ENCODE measurements around the gene TRIM16. TPM values are rescaled to one million over a fixed set of nuclear protein-coding genes. Genes with fewer than 3 reads are reported as not detected.
"Not testable (repeated sequence)": the region's sequence is repeated elsewhere in the genome, so short reads cannot be mapped to it uniquely, and the experiment has no call there.

TRIM16 gene
- total and polyA plus RNA-seq, 9 of the 15 experiments (the other 6 are each of a cell fraction or from before 2014, with no cell fraction given) = 3.5 to 9.2 (median 8.2) TPM

GRCh38 chr17:15716601-15717563 lies 32.8 kb upstream of the TRIM16 start:
- BruUV-seq (replicated peaks); H3K36me3 ChIP-seq (ENCODE audit: control insufficient read depth, insufficient read depth, low read length); H3K27ac ChIP-seq (ENCODE audit: extremely low read depth, low read depth, low read length); POLR2A ChIA-PET; H3K4me2 ChIP-seq (ENCODE audit: insufficient read depth, low read length); H3K9ac ChIP-seq (ENCODE audit: insufficient read depth in 1 of 2, low read depth in 2 of 2, low read length in 2 of 2); H3K4me1 ChIP-seq (replicated peaks in 1 of 2; ENCODE audit: control insufficient read depth in 2 of 2, insufficient read depth in 2 of 2, low read length in 2 of 2); ATAC-seq; H3K79me2 ChIP-seq (ENCODE audit: control insufficient read depth, insufficient read depth, low read length); H3K4me3 ChIP-seq; DNase-seq (ENCODE audit: extremely low read depth in 1 of 4, low spot score in 3 of 4); H3K27me3 ChIP-seq (ENCODE audit: control insufficient read depth in 2 of 2, insufficient read depth in 2 of 2, low read length in 2 of 2); in situ Hi-C loops (cut with MboI); intact Hi-C loops (cut with micrococcal nuclease); H3K9me1 ChIP-seq (ENCODE audit: control insufficient read depth, insufficient read depth, low read length); H3K9me3 ChIP-seq (replicated peaks; ENCODE audit: control insufficient read depth, insufficient read depth, low read depth, low read length); H4K20me1 ChIP-seq (replicated peaks; ENCODE audit: control insufficient read depth, insufficient read depth, low read length); CTCF ChIA-PET (ENCODE audit: low intra/inter-chr PET ratio); H2AFZ ChIP-seq (ENCODE audit: low read depth, low read length): not testable (repeated sequence)
- TF ChIP-seq ZNF274 (IDR thresholded peaks at IDR 0.05; ENCODE audit: borderline replicate concordance, low read depth, low read length) (peak; percentile 94), ZNF75A (CRISPR knock-in tag; IDR thresholded peaks at IDR 0.05) (peak; percentile 97), ZNF280A (IDR thresholded peaks at IDR 0.05; ENCODE audit: low read depth, partially characterized antibody) (peak; percentile 68), TRIM24 (IDR thresholded peaks at IDR 0.05) (peak in 1 of 2 experiments; percentile 36; a peak in 1 of 4 replicates), TRIM28 (IDR thresholded peaks at IDR 0.05) (peak; percentile 91)
- FAIRE-seq = peak; percentile 63
- 73% methylated on average over 7 of the region's 11 CpGs for WGBS (ENCODE audit: insufficient coverage, low coverage, missing lambda C conversion rate)

GRCh38 chr17:15708879-15709278 lies 24.8 kb upstream of the TRIM16 start:
- H3K4me1 ChIP-seq (replicated peaks in 1 of 2; ENCODE audit: control insufficient read depth in 2 of 2, insufficient read depth in 2 of 2, low read length in 2 of 2); H3K9me3 ChIP-seq (replicated peaks; ENCODE audit: control insufficient read depth, insufficient read depth, low read depth, low read length); H3K27ac ChIP-seq (ENCODE audit: extremely low read depth, low read depth, low read length); FAIRE-seq; ATAC-seq; intact Hi-C loops (cut with micrococcal nuclease); in situ Hi-C loops (cut with MboI); H3K79me2 ChIP-seq (ENCODE audit: control insufficient read depth, insufficient read depth, low read length); H2AFZ ChIP-seq (ENCODE audit: low read depth, low read length); CTCF ChIA-PET (ENCODE audit: low intra/inter-chr PET ratio); H3K27me3 ChIP-seq (ENCODE audit: control insufficient read depth in 2 of 2, insufficient read depth in 2 of 2, low read length in 2 of 2); POLR2A ChIA-PET; H4K20me1 ChIP-seq (replicated peaks; ENCODE audit: control insufficient read depth, insufficient read depth, low read length); DNase-seq (ENCODE audit: extremely low read depth in 1 of 4, low spot score in 3 of 4); H3K9ac ChIP-seq (ENCODE audit: insufficient read depth in 1 of 2, low read depth in 2 of 2, low read length in 2 of 2); H3K9me1 ChIP-seq (ENCODE audit: control insufficient read depth, insufficient read depth, low read length); H3K4me3 ChIP-seq; BruUV-seq (replicated peaks); H3K4me2 ChIP-seq (ENCODE audit: insufficient read depth, low read length): not testable (repeated sequence)
- H3K36me3 ChIP-seq (ENCODE audit: control insufficient read depth, insufficient read depth, low read length) = peaks cover 13% of the 10 kb centered on the region; the same call in 1 of the 3 replicates
- WGBS (ENCODE audit: insufficient coverage, low coverage, missing lambda C conversion rate) = 95% methylated on average over 2 of the region's 3 CpGs

- CTCF ChIA-PET (ENCODE audit: low intra/inter-chr PET ratio); H3K27me3 ChIP-seq (ENCODE audit: control insufficient read depth in 2 of 2, insufficient read depth in 2 of 2, low read length in 2 of 2); DNase-seq (ENCODE audit: extremely low read depth in 1 of 4, low spot score in 3 of 4); BruUV-seq (replicated peaks); H3K4me1 ChIP-seq (replicated peaks in 1 of 2; ENCODE audit: control insufficient read depth in 2 of 2, insufficient read depth in 2 of 2, low read length in 2 of 2); H3K9me3 ChIP-seq (replicated peaks; ENCODE audit: control insufficient read depth, insufficient read depth, low read depth, low read length); in situ Hi-C loops (cut with MboI); ATAC-seq; H3K4me3 ChIP-seq; POLR2A ChIA-PET; H3K9ac ChIP-seq (ENCODE audit: insufficient read depth in 1 of 2, low read depth in 2 of 2, low read length in 2 of 2); H4K20me1 ChIP-seq (replicated peaks; ENCODE audit: control insufficient read depth, insufficient read depth, low read length); H3K9me1 ChIP-seq (ENCODE audit: control insufficient read depth, insufficient read depth, low read length); intact Hi-C loops (cut with micrococcal nuclease); H3K79me2 ChIP-seq (ENCODE audit: control insufficient read depth, insufficient read depth, low read length); H3K27ac ChIP-seq (ENCODE audit: extremely low read depth, low read depth, low read length); H2AFZ ChIP-seq (ENCODE audit: low read depth, low read length); H3K4me2 ChIP-seq (ENCODE audit: insufficient read depth, low read length); FAIRE-seq: not testable (repeated sequence)
- 100% methylated on average over 1 of the region's 32 CpGs for WGBS (ENCODE audit: insufficient coverage, low coverage, missing lambda C conversion rate)
- H3K36me3 ChIP-seq (ENCODE audit: control insufficient read depth, insufficient read depth, low read length) = peaks cover 13% of the 10 kb centered on the region; the same call in 1 of the 3 replicates
Observed at GRCh38 chr17:15704813-15705212, 20.7 kb upstream of the TRIM16 start.

Data from K562 (cell line).